ENCODE measurements around the gene CD1C. TPM values are rescaled to one million over a fixed set of nuclear protein-coding genes. Genes with fewer than 3 reads are reported as not detected.

The CD1C gene
- total RNA-seq, 1 donor from 2014 or later, result not detected

DNA sequence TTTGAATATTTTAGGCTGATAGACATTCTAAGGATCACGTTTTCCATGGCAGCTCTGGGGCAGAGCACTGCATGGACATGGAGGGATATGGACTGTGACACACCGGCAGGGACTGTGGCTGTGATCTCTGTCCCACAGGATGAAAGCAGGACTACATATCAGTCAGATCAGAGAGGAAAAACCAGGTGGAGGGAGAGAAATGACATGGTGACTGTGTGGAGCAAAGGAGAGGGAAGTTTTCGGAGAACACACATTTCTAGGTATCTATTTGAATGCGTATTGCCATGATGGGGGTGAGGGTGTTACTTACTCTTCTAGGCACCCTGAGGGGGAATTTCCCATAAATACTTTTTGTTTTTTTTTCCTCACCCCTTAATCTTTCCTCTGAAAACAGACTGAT lies 3.2 kb upstream of the CD1C start:
- DNase-seq (ENCODE audit: low read depth), result no peak
- H3K4me3 ChIP-seq (ENCODE audit: low read depth, low read length), result no peak overlapping the region
- TF ChIP-seq, protein P1, sequence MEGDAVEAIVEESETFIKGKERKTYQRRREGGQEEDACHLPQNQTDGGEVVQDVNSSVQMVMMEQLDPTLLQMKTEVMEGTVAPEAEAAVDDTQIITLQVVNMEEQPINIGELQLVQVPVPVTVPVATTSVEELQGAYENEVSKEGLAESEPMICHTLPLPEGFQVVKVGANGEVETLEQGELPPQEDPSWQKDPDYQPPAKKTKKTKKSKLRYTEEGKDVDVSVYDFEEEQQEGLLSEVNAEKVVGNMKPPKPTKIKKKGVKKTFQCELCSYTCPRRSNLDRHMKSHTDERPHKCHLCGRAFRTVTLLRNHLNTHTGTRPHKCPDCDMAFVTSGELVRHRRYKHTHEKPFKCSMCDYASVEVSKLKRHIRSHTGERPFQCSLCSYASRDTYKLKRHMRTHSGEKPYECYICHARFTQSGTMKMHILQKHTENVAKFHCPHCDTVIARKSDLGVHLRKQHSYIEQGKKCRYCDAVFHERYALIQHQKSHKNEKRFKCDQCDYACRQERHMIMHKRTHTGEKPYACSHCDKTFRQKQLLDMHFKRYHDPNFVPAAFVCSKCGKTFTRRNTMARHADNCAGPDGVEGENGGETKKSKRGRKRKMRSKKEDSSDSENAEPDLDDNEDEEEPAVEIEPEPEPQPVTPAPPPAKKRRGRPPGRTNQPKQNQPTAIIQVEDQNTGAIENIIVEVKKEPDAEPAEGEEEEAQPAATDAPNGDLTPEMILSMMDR (conservative IDR thresholded peaks at IDR 0.05; ENCODE audit: low read depth, low read length), result no peak

DNA sequence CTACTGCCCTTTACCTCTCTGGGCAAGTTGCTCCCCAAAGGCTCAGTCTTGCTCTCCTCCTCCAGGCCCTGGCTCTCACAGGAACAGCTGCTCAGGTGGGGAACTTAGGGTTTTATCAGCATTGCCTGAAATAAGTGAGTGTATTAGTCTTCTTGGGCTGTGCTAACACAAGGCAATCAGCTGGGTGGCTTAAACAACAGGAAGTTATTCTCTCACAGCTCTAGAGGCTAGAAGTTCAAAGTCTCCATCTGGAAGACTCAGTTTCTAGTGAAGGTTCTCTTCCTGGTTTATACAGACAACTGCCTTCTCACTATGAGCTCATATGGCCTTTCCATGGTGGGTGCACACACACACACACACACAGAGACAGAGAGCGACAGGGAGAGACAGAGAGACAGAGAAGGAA lies 2.8 kb upstream of the CD1C start:
- H3K4me3 ChIP-seq (ENCODE audit: low read depth, low read length), result no peak overlapping the region
- TF ChIP-seq, protein P1 (conservative IDR thresholded peaks at IDR 0.05; ENCODE audit: low read depth, low read length), result no peak
- no peak for DNase-seq (ENCODE audit: low read depth)

DNA sequence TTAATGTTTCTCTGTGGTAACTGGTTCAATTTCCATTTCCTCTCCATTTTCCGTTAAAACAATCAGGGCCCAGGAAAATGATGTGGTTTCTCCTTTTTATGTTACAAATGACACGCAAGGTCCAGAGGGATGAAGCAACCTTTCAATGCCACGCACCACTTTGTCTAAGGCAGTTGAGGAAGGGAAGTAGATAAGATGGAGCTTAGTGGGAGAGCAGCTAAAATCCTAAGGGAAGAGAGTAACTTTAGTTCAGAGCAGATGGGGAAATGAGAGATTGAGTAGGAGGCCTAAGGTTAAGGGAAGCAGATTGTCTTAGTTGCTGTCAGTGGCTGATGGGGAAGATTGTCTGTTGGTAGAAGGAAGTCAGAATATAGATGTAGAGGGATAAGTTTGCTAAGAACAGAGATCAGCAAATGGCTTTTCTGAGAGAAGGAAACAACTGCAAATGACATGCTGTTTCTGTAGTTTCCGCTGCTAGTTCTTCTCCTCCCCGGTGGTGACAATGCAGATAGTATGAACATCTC lies 660 bp downstream of the CD1C start:
- no peak overlapping the region for H3K4me3 ChIP-seq (ENCODE audit: low read depth, low read length)
- TF ChIP-seq, protein P1 (conservative IDR thresholded peaks at IDR 0.05; ENCODE audit: low read depth, low read length), result no peak
- no peak for DNase-seq (ENCODE audit: low read depth)

DNA sequence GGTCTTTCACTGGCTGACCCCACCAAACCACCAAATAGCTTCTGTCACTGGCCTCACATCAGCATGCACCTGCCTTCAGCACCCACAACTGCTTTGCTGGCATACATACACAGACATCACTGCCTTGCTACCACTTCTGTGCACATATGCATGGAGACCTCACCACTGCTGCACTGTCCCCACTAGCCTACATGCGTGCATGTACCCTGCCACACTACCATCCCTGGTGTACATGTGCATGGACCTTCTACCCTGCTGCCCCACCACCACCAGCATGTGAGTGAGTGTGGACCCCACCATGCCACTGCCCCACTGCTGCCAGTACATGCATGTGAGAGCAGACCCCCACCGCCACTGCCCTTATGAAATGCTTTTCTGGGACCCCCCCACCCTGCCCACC lies 6.1 kb downstream of the CD1C start:
- no peak for DNase-seq (ENCODE audit: low read depth)
- H3K4me3 ChIP-seq (ENCODE audit: low read depth, low read length), result no peak overlapping the region
- TF ChIP-seq, protein P1 (conservative IDR thresholded peaks at IDR 0.05; ENCODE audit: low read depth, low read length), result no peak

DNA sequence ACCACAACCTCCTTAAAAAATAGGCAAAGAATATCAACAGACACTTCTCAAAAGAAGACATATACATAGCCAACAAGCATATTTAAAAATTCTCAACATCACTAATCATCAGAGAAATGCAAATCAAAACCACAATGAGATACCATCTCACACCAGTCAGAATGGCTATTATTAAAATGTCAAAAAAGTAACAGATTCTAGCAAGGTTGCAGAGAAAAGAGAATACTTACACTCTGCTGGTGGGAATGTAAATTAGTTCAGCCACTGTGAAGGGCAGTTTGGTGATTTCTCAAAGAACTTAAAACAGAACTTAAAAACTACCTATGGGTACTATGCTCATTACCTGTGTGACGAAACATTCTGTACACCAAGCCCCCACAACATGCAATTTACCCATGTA lies 20.9 kb downstream of the CD1C start:
- no peak overlapping the region for H3K4me3 ChIP-seq (ENCODE audit: low read depth, low read length)
- no peak for DNase-seq (ENCODE audit: low read depth)
- TF ChIP-seq, protein P1 (conservative IDR thresholded peaks at IDR 0.05; ENCODE audit: low read depth, low read length), result no peak

DNA sequence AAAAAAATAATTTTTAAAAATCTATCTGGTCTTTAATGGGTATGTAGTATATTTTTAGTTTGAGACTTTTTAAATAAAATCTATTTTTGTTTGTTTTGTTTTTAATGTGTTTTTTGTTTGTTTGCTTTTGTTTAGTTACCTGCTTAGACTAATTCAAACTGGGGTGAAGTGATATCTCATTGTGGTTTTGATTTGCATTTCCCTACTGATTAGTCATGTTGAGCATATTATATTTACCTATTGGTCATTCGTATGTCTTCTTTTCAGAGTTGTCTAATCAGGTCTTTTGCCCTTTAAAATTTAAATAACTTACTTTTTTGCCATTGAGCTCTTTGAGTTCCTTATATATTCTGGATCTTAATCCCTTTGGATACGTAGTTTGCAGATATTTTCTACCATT lies 21.3 kb downstream of the CD1C start:
- H3K4me3 ChIP-seq (ENCODE audit: low read depth, low read length), result no peak overlapping the region
- TF ChIP-seq, protein P1 (conservative IDR thresholded peaks at IDR 0.05; ENCODE audit: low read depth, low read length), result no peak
- no peak for DNase-seq (ENCODE audit: low read depth)

DNA sequence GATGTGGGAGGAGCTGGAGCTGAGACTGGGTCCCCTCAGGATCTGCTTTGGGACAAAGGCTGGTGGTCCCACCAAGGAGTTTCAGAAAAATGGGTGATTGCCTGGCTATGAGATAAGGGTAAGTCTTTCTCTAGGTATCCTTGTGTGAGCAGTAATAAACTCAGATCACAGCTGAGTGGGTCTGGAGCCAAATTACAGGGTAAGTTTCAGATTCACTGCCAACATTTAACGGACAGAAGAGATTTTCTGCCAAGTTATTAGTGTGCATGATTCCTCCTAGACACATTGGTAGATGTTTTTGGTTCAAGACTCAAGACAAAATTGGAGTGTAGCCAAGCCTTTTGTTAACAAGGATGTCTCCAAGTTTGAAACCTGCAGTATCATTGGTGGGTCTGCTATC lies 34.1 kb downstream of the CD1C start:
- no peak for DNase-seq (ENCODE audit: low read depth)
- no peak overlapping the region for H3K4me3 ChIP-seq (ENCODE audit: low read depth, low read length)
- TF ChIP-seq, protein P1 (conservative IDR thresholded peaks at IDR 0.05; ENCODE audit: low read depth, low read length), result no peak

Measured in epithelial cell of proximal tubule (primary cell).